ENCODE results near the gene KCNN2. TPM values are rescaled to one million over a fixed set of nuclear protein-coding genes. Genes with fewer than 3 reads are reported as not detected.

KCNN2 gene
- total and polyA plus RNA-seq, 4 donors, result 0.09 to 4.6 (median 3.0) TPM

- no peak for DNase-seq (ENCODE audit: low spot score)
- no peak overlapping the region for H3K9ac ChIP-seq (ENCODE audit: low read depth in 1 of 2, low read length in 2 of 2)
- H3K27me3 ChIP-seq (ENCODE audit: control insufficient read depth in 4 of 4, insufficient read depth in 4 of 4, low read length in 3 of 4), result no peaks in the 10 kb centered on the region
- no peaks in the 10 kb centered on the region for H3K36me3 ChIP-seq (ENCODE audit: control insufficient read depth in 4 of 4, insufficient read depth in 3 of 4, low read depth in 1 of 4, low read length in 3 of 4)
- H3K9me3 ChIP-seq (ENCODE audit: control insufficient read depth in 4 of 4, low read length in 3 of 4), result no peaks in the 10 kb centered on the region
- H3K27ac ChIP-seq (ENCODE audit: low read depth in 1 of 2, low read length in 2 of 2), result no peak overlapping the region
- no peaks in the 10 kb centered on the region for H3K4me1 ChIP-seq (ENCODE audit: control insufficient read depth in 4 of 4, insufficient read depth in 4 of 4, low read length in 3 of 4)
- TF ChIP-seq, protein P1, sequence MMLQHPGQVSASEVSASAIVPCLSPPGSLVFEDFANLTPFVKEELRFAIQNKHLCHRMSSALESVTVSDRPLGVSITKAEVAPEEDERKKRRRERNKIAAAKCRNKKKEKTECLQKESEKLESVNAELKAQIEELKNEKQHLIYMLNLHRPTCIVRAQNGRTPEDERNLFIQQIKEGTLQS (IDR thresholded peaks at IDR 0.05), result no peak
- TF ChIP-seq, protein P2, sequence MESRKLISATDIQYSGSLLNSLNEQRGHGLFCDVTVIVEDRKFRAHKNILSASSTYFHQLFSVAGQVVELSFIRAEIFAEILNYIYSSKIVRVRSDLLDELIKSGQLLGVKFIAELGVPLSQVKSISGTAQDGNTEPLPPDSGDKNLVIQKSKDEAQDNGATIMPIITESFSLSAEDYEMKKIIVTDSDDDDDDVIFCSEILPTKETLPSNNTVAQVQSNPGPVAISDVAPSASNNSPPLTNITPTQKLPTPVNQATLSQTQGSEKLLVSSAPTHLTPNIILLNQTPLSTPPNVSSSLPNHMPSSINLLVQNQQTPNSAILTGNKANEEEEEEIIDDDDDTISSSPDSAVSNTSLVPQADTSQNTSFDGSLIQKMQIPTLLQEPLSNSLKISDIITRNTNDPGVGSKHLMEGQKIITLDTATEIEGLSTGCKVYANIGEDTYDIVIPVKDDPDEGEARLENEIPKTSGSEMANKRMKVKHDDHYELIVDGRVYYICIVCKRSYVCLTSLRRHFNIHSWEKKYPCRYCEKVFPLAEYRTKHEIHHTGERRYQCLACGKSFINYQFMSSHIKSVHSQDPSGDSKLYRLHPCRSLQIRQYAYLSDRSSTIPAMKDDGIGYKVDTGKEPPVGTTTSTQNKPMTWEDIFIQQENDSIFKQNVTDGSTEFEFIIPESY (IDR thresholded peaks at IDR 0.05), result no peak
- no peak for TF ChIP-seq SP1 (IDR thresholded peaks at IDR 0.05)
- no peak for TF ChIP-seq GABPA (IDR thresholded peaks at IDR 0.05 in 1 of 2, conservative IDR thresholded peaks at IDR 0.05 in 1 of 2)
- no peak overlapping the region for H3K4me3 ChIP-seq (ENCODE audit: low read depth in 1 of 3, low read length in 3 of 3)
- 81% methylated on average over 5 of the region's 5 CpGs for WGBS
Measured at GRCh38 chr5:114332925-114333324, 28.9 kb upstream of the KCNN2 start.

DNA sequence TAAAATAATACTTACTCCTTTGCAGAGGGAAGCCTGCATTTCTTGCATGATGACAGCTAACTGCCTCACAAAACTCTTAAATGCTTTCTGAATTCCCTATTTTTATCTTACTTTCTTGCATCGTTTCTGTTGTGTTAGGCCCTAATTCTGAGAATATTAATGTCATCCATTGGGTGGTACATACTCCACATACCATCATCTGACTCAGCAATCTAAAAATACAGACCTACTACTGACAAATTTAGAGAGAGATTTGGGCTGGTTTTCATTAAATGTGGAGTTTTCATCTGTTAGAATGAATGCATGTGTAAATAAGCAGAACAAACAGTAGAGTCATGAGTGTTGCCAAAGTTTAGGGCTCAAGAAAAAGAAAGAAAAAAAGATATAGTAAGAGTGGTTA lies 26.5 kb upstream of the KCNN2 start:
- WGBS, result 43% methylated on average over 1 of the region's 1 CpG
- no peak overlapping the region for H3K9ac ChIP-seq (ENCODE audit: low read depth in 1 of 2, low read length in 2 of 2)
- TF ChIP-seq HNF4G (IDR thresholded peaks at IDR 0.05) (no peak), FOXA1 (IDR thresholded peaks at IDR 0.05) (no peak), TAF1 (conservative IDR thresholded peaks at IDR 0.05) (no peak), SP1 (IDR thresholded peaks at IDR 0.05) (no peak)
- no peaks in the 10 kb centered on the region for H3K27me3 ChIP-seq (ENCODE audit: control insufficient read depth in 4 of 4, insufficient read depth in 4 of 4, low read length in 3 of 4)
- H3K9me3 ChIP-seq (ENCODE audit: control insufficient read depth in 4 of 4, low read length in 3 of 4), result peaks cover 0 to 6% (median 0%) of the 10 kb centered on the region in 4 donors
- H3K4me3 ChIP-seq (ENCODE audit: low read depth in 1 of 3, low read length in 3 of 3), result no peak overlapping the region
- H3K4me1 ChIP-seq (ENCODE audit: control insufficient read depth in 4 of 4, insufficient read depth in 4 of 4, low read length in 3 of 4), result no peaks in the 10 kb centered on the region
- H3K36me3 ChIP-seq (ENCODE audit: control insufficient read depth in 4 of 4, insufficient read depth in 3 of 4, low read depth in 1 of 4, low read length in 3 of 4), result no peaks in the 10 kb centered on the region
- DNase-seq (ENCODE audit: low spot score), result no peak
- H3K27ac ChIP-seq (ENCODE audit: low read depth in 1 of 2, low read length in 2 of 2), result no peak overlapping the region

DNA sequence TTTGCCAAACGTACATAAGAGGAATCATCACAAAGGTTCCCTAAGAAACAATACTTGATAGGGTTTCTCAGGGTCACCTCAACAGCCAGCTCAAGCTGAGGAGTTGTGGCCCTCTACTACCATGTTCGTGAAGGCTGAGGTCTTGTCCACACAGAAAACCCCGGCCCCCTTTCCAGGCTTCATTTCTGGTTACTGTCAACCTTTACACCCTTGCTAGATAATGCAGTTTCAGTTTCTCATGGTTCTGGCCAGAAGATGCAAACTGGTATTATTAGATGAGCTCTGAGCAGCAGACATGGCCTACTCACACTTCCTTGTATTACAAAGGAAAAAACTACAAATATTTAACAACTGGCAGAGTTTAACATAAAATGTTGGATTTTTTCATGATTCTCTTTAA lies 22.8 kb upstream of the KCNN2 start:
- no peak overlapping the region for H3K4me3 ChIP-seq (ENCODE audit: low read depth in 1 of 3, low read length in 3 of 3)
- WGBS, result 78% methylated on average over 3 of the region's 3 CpGs
- H3K9me3 ChIP-seq (ENCODE audit: control insufficient read depth in 4 of 4, low read length in 3 of 4), result peaks cover 0 to 6% (median 0%) of the 10 kb centered on the region in 4 donors
- no peaks in the 10 kb centered on the region for H3K4me1 ChIP-seq (ENCODE audit: control insufficient read depth in 4 of 4, insufficient read depth in 4 of 4, low read length in 3 of 4)
- DNase-seq (ENCODE audit: low spot score), result no peak
- no peak for TF ChIP-seq HNF4G (IDR thresholded peaks at IDR 0.05)
- TF ChIP-seq SP1 (IDR thresholded peaks at IDR 0.05), result no peak
- TF ChIP-seq TAF1 (conservative IDR thresholded peaks at IDR 0.05), result no peak
- TF ChIP-seq REST (IDR thresholded peaks at IDR 0.05), result no peak
- TF ChIP-seq HNF4A (conservative IDR thresholded peaks at IDR 0.05), result no peak
- TF ChIP-seq, protein P2 (IDR thresholded peaks at IDR 0.05), result no peak
- no peak for TF ChIP-seq GABPA (IDR thresholded peaks at IDR 0.05 in 1 of 2, conservative IDR thresholded peaks at IDR 0.05 in 1 of 2)
- TF ChIP-seq FOXA2 (IDR thresholded peaks at IDR 0.05), result no peak
- no peak for TF ChIP-seq NR2F2 (IDR thresholded peaks at IDR 0.05)
- H3K27me3 ChIP-seq (ENCODE audit: control insufficient read depth in 4 of 4, insufficient read depth in 4 of 4, low read length in 3 of 4), result no peaks in the 10 kb centered on the region
- H3K27ac ChIP-seq (ENCODE audit: low read depth in 1 of 2, low read length in 2 of 2), result no peak overlapping the region
- H3K36me3 ChIP-seq (ENCODE audit: control insufficient read depth in 4 of 4, insufficient read depth in 3 of 4, low read depth in 1 of 4, low read length in 3 of 4), result no peaks in the 10 kb centered on the region
- no peak overlapping the region for H3K9ac ChIP-seq (ENCODE audit: low read depth in 1 of 2, low read length in 2 of 2)
